ENCODE data around the gene BRSK2.

Gene BRSK2

DNA sequence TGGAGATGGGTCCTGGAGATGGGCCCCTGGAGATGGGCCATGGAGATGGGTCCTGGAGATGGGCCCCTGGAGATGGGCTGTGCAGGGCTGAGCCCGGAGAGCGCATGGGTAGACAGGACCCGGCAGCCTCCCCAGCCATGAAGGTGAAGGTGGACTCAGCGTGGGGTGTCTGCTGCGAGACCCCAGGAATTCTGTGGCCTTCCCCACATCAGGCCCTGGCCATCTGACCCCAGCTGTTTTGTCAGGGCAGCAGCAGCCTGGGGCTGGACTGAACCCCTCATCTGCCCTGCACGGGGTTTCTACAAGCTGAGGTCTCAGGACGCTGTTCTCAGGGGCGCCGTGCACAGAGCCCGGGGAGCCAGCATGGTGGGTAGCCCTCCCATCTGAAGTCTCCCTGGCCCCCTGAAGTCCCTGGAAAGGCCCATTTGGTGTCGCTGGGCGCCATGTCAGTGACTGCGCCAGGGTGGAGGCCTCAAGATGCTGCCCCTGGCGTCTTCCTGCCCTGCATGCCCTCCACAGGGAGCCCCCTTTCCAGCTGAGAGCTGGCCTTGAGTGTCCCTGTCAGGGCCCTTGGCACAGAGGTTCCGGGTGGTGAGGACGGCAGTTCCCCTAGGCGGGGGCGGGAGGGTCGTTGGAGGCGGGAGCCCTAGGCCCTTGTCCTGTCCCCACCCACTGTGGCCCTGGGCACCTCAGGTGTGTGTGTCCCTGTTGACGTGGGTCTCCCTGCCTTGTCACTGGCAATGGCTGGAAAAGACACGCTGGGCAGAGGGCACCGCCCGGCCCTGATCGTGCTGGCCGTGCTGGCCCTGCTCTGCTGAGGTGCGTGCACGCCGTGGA, 5.4 kb downstream of the BRSK2 start:
- Histone ChIP-seq H3K27me3 (replicated peaks; ENCODE audit: control insufficient read depth, insufficient read depth, low read length) (no peaks in the 10 kb centered on the region; the same call in 1 of the 2 replicates), H3K4me3 (replicated peaks; ENCODE audit: low read depth, low read length) (no peak overlapping the region), H3K36me3 (ENCODE audit: control insufficient read depth, insufficient read depth, low read length) (no peaks in the 10 kb centered on the region)
- TF ChIP-seq, protein P1, sequence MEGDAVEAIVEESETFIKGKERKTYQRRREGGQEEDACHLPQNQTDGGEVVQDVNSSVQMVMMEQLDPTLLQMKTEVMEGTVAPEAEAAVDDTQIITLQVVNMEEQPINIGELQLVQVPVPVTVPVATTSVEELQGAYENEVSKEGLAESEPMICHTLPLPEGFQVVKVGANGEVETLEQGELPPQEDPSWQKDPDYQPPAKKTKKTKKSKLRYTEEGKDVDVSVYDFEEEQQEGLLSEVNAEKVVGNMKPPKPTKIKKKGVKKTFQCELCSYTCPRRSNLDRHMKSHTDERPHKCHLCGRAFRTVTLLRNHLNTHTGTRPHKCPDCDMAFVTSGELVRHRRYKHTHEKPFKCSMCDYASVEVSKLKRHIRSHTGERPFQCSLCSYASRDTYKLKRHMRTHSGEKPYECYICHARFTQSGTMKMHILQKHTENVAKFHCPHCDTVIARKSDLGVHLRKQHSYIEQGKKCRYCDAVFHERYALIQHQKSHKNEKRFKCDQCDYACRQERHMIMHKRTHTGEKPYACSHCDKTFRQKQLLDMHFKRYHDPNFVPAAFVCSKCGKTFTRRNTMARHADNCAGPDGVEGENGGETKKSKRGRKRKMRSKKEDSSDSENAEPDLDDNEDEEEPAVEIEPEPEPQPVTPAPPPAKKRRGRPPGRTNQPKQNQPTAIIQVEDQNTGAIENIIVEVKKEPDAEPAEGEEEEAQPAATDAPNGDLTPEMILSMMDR (IDR thresholded peaks at IDR 0.05; ENCODE audit: insufficient read depth, low read length, poor library complexity, severe bottlenecking) = no peak
- no peak for DNase-seq (ENCODE audit: extremely low read depth, insufficient read length)

- Histone ChIP-seq H3K4me3 (replicated peaks; ENCODE audit: low read depth, low read length) (no peak overlapping the region), H3K27me3 (replicated peaks; ENCODE audit: control insufficient read depth, insufficient read depth, low read length) (no peaks in the 10 kb centered on the region; the same call in 1 of the 2 replicates), H3K36me3 (ENCODE audit: control insufficient read depth, insufficient read depth, low read length) (no peaks in the 10 kb centered on the region)
- DNase-seq (ENCODE audit: extremely low read depth, insufficient read length) = no peak
- TF ChIP-seq, protein P1 (IDR thresholded peaks at IDR 0.05; ENCODE audit: insufficient read depth, low read length, poor library complexity, severe bottlenecking) = no peak
Measured at GRCh38 chr11:1395773-1396374, 6.1 kb downstream of the BRSK2 start.

GRCh38 chr11:1396375-1396841, 6.7 kb downstream of the BRSK2 start:
- DNase-seq (ENCODE audit: extremely low read depth, insufficient read length) = no peak
- Histone ChIP-seq H3K27me3 (replicated peaks; ENCODE audit: control insufficient read depth, insufficient read depth, low read length) (no peaks in the 10 kb centered on the region; the same call in 1 of the 2 replicates), H3K36me3 (ENCODE audit: control insufficient read depth, insufficient read depth, low read length) (no peaks in the 10 kb centered on the region), H3K4me3 (replicated peaks; ENCODE audit: low read depth, low read length) (no peak overlapping the region)
- TF ChIP-seq, protein P1 (IDR thresholded peaks at IDR 0.05; ENCODE audit: insufficient read depth, low read length, poor library complexity, severe bottlenecking) = no peak

GRCh38 chr11:1397146-1397861, 7.6 kb downstream of the BRSK2 start:
- Histone ChIP-seq H3K4me3 (replicated peaks; ENCODE audit: low read depth, low read length) (no peak overlapping the region), H3K27me3 (replicated peaks; ENCODE audit: control insufficient read depth, insufficient read depth, low read length) (no peaks in the 10 kb centered on the region; the same call in 1 of the 2 replicates), H3K36me3 (ENCODE audit: control insufficient read depth, insufficient read depth, low read length) (no peaks in the 10 kb centered on the region)
- no peak for DNase-seq (ENCODE audit: extremely low read depth, insufficient read length)
- TF ChIP-seq, protein P1 (IDR thresholded peaks at IDR 0.05; ENCODE audit: insufficient read depth, low read length, poor library complexity, severe bottlenecking) = no peak

- no peak for DNase-seq (ENCODE audit: extremely low read depth, insufficient read length)
- TF ChIP-seq, protein P1 (IDR thresholded peaks at IDR 0.05; ENCODE audit: insufficient read depth, low read length, poor library complexity, severe bottlenecking) = no peak
- Histone ChIP-seq H3K27me3 (replicated peaks; ENCODE audit: control insufficient read depth, insufficient read depth, low read length) (no peaks in the 10 kb centered on the region; the same call in 1 of the 2 replicates), H3K36me3 (ENCODE audit: control insufficient read depth, insufficient read depth, low read length) (no peaks in the 10 kb centered on the region), H3K4me3 (replicated peaks; ENCODE audit: low read depth, low read length) (no peak overlapping the region)
Measured at GRCh38 chr11:1397862-1398527, 8.3 kb downstream of the BRSK2 start.

Measured in GM06990 (cell line).